K562 (cell line): ENCODE data around the gene ECE2. TPM values are rescaled to one million over a fixed set of nuclear protein-coding genes. Genes with fewer than 3 reads are reported as not detected.

Source experiments
- ATAC-seq: fragments of 200-7000 bp; cut with Tn5 transposase; 3 replicates; pipeline ENCODE4 v1.9.1; 2020; ENCODE audit warnings: moderate library complexity
- BruUV-seq: library from RNA; stranded (reverse); fragments of 400-500 nt; replicated peaks from 2 replicates; lab custom pipeline; 2021; lab: Mats Ljungman, UMichigan
- CTCF ChIA-PET: fragments of 300-600 bp; formaldehyde crosslinking; extraction: SDS; loops from one replicate; lab custom pipeline; 2021; ENCODE audit warnings: low intra/inter-chr PET ratio; lab: Yijun Ruan, JAX
- POLR2A ChIA-PET: fragments of 300-600, 350-650 bp; sonication (Branson Sonifier 250); formaldehyde crosslinking; extraction: SDS; loops from one replicate; lab custom pipeline; 2021; ENCODE audit warnings: antibody characterized with exemption, inconsistent platforms; lab: Yijun Ruan, JAX
- DNase-seq, 4 experiments: peaks; one replicate each; pipeline versions ENCODE4 v3.0.0 to v3.0.0-alpha.2; 2011 to 2018; ENCODE audit warnings: low spot score in 3 of 4, mixed read lengths in 3 of 4; ENCODE audit errors: extremely low read depth in 1 of 4
- FAIRE-seq: peaks from 2 replicates; lab custom pipeline; 2011; peaks lifted over from hg19 to GRCh38; lab: Jason Lieb, UNC
- H2AFZ ChIP-seq: 2 replicates; pipeline ENCODE4 v1.6.0; 2011; ENCODE audit warnings: low read depth, low read length, control low read depth, inconsistent platforms
- H3K27ac ChIP-seq: fragments of 200-600 bp; 3 replicates; pipeline ENCODE4 v1.8.0; 2011; ENCODE audit warnings: low read depth, mild to moderate bottlenecking, control low read depth, inconsistent platforms, low read length, moderate library complexity, mixed read lengths; ENCODE audit errors: extremely low read depth
- H3K27me3 ChIP-seq, 2 experiments: fragments of 300-600 bp in 1 of 2; 2 replicates in 1 of 2; 3 replicates in 1 of 2; pipeline versions ENCODE4 v1.6.0 to v1.8.0; 2011; ENCODE audit warnings: inconsistent platforms in 2 of 2, low read length in 2 of 2, mild to moderate bottlenecking in 1 of 2, mixed read lengths in 1 of 2, moderate library complexity in 1 of 2; ENCODE audit not compliant: control insufficient read depth in 2 of 2, insufficient read depth in 2 of 2
- H3K36me3 ChIP-seq: fragments of 300-600 bp; 3 replicates; pipeline ENCODE4 v1.8.0; 2011; ENCODE audit warnings: mild to moderate bottlenecking, low read length, inconsistent platforms; ENCODE audit not compliant: control insufficient read depth, insufficient read depth
- H3K4me1 ChIP-seq, 2 experiments: fragments of 200-600 bp in 1 of 2; replicated peaks in 1 of 2; 2 replicates in 1 of 2; 3 replicates in 1 of 2; pipeline versions ENCODE4 v1.5.1 to v1.8.0; 2011; ENCODE audit warnings: inconsistent platforms in 2 of 2, low read length in 2 of 2, mild to moderate bottlenecking in 1 of 2, mixed read lengths in 1 of 2, moderate library complexity in 1 of 2; ENCODE audit not compliant: control insufficient read depth in 2 of 2, insufficient read depth in 2 of 2
- H3K4me2 ChIP-seq: 2 replicates; pipeline ENCODE4 v1.6.1; 2011; ENCODE audit warnings: low read length, control low read depth, inconsistent platforms, mixed read lengths; ENCODE audit not compliant: insufficient read depth
- H3K4me3 ChIP-seq: fragments of 200-600 bp; sonication (generic), shearing (Covaris generic); 2 replicates; pipeline ENCODE4 v1.5.1; 2016; ENCODE audit warnings: control low read depth, inconsistent platforms
- H3K79me2 ChIP-seq: fragments of 200-600 bp; 3 replicates; pipeline ENCODE4 v1.8.0; 2011; ENCODE audit warnings: low read length, inconsistent platforms; ENCODE audit not compliant: control insufficient read depth, insufficient read depth
- H3K9ac ChIP-seq, 2 experiments: 2 replicates each; pipeline versions ENCODE4 v1.6.0 to v1.6.1; 2011; ENCODE audit warnings: low read depth in 2 of 2, low read length in 2 of 2, control low read depth in 1 of 2, inconsistent platforms in 1 of 2, mild to moderate bottlenecking in 1 of 2, mixed read lengths in 1 of 2; ENCODE audit not compliant: insufficient read depth in 1 of 2
- H3K9me1 ChIP-seq: one replicate; pipeline ENCODE4 v1.6.0; 2011; ENCODE audit warnings: inconsistent platforms, mild to moderate bottlenecking, low read length, moderate library complexity; ENCODE audit not compliant: control insufficient read depth, insufficient read depth
- H3K9me3 ChIP-seq: replicated peaks from 2 replicates; pipeline ENCODE4 v1.5.1; 2011; ENCODE audit warnings: low read depth, low read length, inconsistent platforms; ENCODE audit not compliant: control insufficient read depth, insufficient read depth
- H4K20me1 ChIP-seq: replicated peaks from 2 replicates; pipeline ENCODE4 v1.6.1; 2011; ENCODE audit warnings: low read length, inconsistent platforms, mixed read lengths; ENCODE audit not compliant: control insufficient read depth, insufficient read depth
- KDM2B ChIP-seq: fragments of 250-450 bp; sonication (Bioruptor Pico); IDR thresholded peaks from 2 replicates; pipeline ENCODE4 v1.8.0; 2021; ENCODE audit warnings: mild to moderate bottlenecking, moderate library complexity
- TFAM ChIP-seq: fragments of 250-450 bp; sonication (Bioruptor Pico); conservative IDR thresholded peaks from 2 replicates; pipeline ENCODE4 v1.5.0; 2021; ENCODE audit warnings: mild to moderate bottlenecking, moderate library complexity
- WGBS: fragments of 100-300 bp; shearing (Covaris generic); methylation state at CpG from one replicate; pipeline ENCODE4 v1.1.6; 2016; ENCODE audit warnings: low coverage, mixed read lengths; ENCODE audit not compliant: insufficient coverage; ENCODE audit errors: missing lambda C conversion rate; 5-methylcytosine and 5-hydroxymethylcytosine counted together
- in situ Hi-C: fragments of 300-500 bp; cut with MboI; formaldehyde crosslinking; loops from 4 replicates; pipeline ENCODE4 v1.15.0; 2018; ENCODE audit warnings: inconsistent platforms, mixed read lengths
- intact Hi-C: fragments of 100-400 bp; cut with micrococcal nuclease; formaldehyde crosslinking; loops from 2 replicates; pipeline ENCODE4 v1.14.2; 2022
- polyA plus RNA-seq, 8 experiments: library from polyadenylated mRNA; depleted of rRNA in 4 of 8; stranded (reverse) in 5 of 8; unstranded in 3 of 8; fragments of >200 nt; fragmentation: Nextera tagmentation in 2 of 8; fragmentation: Illumina TruSeq in 1 of 8; extraction: Ambion mirVana in 2 of 8; extraction: Trizol in 1 of 8; gene quantifications; 2 replicates each; pipeline versions ENCODE4 v1.2.1 to v1.2.3, GENCODE V29; 2011 to 2014; ENCODE audit warnings: inconsistent platforms in 1 of 8, missing spikeins in 1 of 8
- total RNA-seq, 7 experiments: library from RNA; depleted of rRNA in 6 of 7; stranded (reverse); fragments of >200 nt in 6 of 7; fragmentation: Illumina TruSeq in 2 of 7; extraction: Trizol in 2 of 7; gene quantifications; 2 replicates each; pipeline versions ENCODE4 v1.2.1 to v1.2.3, GENCODE V29; 2011 to 2021; ENCODE audit warnings: low replicate concordance in 1 of 7
- TF ChIP-seq, protein P1 (sequence below): fragments of 250-450 bp; sonication (Bioruptor Pico); IDR thresholded peaks from 2 replicates; pipeline ENCODE4 v1.8.0; 2022; ENCODE audit warnings: moderate library complexity, mild to moderate bottlenecking, inconsistent platforms

Gene ECE2
- total and polyA plus RNA-seq, 9 of the 15 experiments (the other 6 are each of a cell fraction or from before 2014, with no cell fraction given): not detected

GRCh38 chr3:184233127-184233843 is 42.5 kb upstream of the ECE2 start:
- in situ Hi-C loops (no loop called here), intact Hi-C loops (no loop called here)
- peaks cover 0 to 41% of the 10 kb centered on the region in 2 experiments; a peak in 3 of 5 replicates for H3K4me1 ChIP-seq
- peaks cover 10% of the 10 kb centered on the region for H4K20me1 ChIP-seq
- FAIRE-seq (no peak), DNase-seq (no peak), ATAC-seq (no peak)
- no peak overlapping the region for H3K4me3 ChIP-seq
- no peaks in the 10 kb centered on the region for H3K79me2 ChIP-seq
- no TSS peak for BruUV-seq
- H3K27ac ChIP-seq: no peak overlapping the region
- H2AFZ ChIP-seq: no peak overlapping the region
- TF ChIP-seq TFAM (CRISPR knock-in tag) (no peak), KDM2B (CRISPR knock-in tag) (no peak)
- TF ChIP-seq, protein P1, sequence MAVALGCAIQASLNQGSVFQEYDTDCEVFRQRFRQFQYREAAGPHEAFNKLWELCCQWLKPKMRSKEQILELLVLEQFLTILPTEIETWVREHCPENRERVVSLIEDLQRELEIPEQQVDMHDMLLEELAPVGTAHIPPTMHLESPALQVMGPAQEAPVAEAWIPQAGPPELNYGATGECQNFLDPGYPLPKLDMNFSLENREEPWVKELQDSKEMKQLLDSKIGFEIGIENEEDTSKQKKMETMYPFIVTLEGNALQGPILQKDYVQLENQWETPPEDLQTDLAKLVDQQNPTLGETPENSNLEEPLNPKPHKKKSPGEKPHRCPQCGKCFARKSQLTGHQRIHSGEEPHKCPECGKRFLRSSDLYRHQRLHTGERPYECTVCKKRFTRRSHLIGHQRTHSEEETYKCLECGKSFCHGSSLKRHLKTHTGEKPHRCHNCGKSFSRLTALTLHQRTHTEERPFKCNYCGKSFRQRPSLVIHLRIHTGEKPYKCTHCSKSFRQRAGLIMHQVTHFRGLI (CRISPR knock-in tag): no peak
- ChIA-PET CTCF (no interaction called here), POLR2A (interaction anchor here (0.6 to 0.7 kb wide), 2 partner anchors 66 to 81 kb away, joined by 3 to 4 read pairs; no protein-coding TSS in a partner anchor)
- no peaks in the 10 kb centered on the region for H3K9me3 ChIP-seq
- no peaks in the 10 kb centered on the region for H3K9me1 ChIP-seq
- no peaks in the 10 kb centered on the region for H3K36me3 ChIP-seq
- H3K9ac ChIP-seq: no peak overlapping the region
- 25% methylated on average over 19 of the region's 23 CpGs for WGBS
- H3K27me3 ChIP-seq: peaks cover 38 to 67% of the 10 kb centered on the region in 2 experiments
- H3K4me2 ChIP-seq: no peak overlapping the region
